T-helper 2 cell treated with Interferon-gamma antibody and Interleukin-4, amounts not matched to agents 5 μg/mL and 100 μg/mL, for 36 hours (primary cell): ENCODE data around the gene RARA.

Experiments
- DNase-seq: peaks from one replicate; pipeline ENCODE4 v3.0.0; 2021; ENCODE audit warnings: low spot score
- H3K27ac Mint-ChIP-seq: one replicate; pipeline ENCODE4 v1.8.0; 2021; ENCODE audit warnings: mild to moderate bottlenecking, mixed read lengths
- H3K27me3 Mint-ChIP-seq: one replicate; pipeline ENCODE4 v1.8.0; 2021; ENCODE audit warnings: low read depth, mixed read lengths
- H3K36me3 Mint-ChIP-seq: one replicate; pipeline ENCODE4 v1.8.0; 2021; ENCODE audit warnings: low read depth, mixed read lengths
- H3K4me1 Mint-ChIP-seq: one replicate; pipeline ENCODE4 v1.8.0; 2021; ENCODE audit warnings: low read depth, mixed read lengths
- H3K4me3 Mint-ChIP-seq: one replicate; pipeline ENCODE4 v1.8.0; 2022; ENCODE audit warnings: mild to moderate bottlenecking, moderate library complexity, mixed read lengths
- H3K9me3 Mint-ChIP-seq: one replicate; pipeline ENCODE4 v1.8.0; 2021; ENCODE audit warnings: mixed read lengths

Gene RARA

GRCh38 chr17:40345994-40346764 lies 37.2 kb downstream of the RARA start:
- H3K4me3 Mint-ChIP-seq = no peak overlapping the region
- peaks cover 28% of the 10 kb centered on the region for H3K36me3 Mint-ChIP-seq
- DNase-seq = no peak
- H3K27ac Mint-ChIP-seq = peak overlapping the region; percentile 64
- no peaks in the 10 kb centered on the region for H3K27me3 Mint-ChIP-seq
- H3K9me3 Mint-ChIP-seq = no peaks in the 10 kb centered on the region
- H3K4me1 Mint-ChIP-seq = peaks cover 23% of the 10 kb centered on the region

DNA sequence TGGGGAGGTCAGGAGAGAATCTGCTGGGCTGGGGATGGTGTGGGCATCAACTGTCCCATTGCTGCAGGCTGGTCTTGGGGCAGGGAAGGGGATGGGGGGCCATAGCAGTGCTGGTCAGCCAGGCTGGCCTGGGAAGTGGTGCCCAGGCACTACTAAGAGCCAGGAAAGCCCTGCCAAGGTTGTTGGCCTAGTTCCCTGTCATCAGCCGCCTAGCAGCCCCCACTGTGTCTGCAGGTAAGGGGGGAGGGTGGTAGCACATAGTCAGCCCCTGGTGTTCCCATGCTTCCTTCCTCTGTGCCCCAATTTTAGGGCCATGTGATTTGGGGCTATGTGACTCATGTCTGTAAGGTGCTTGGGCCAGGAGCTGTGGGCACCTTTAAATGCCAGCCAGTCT lies 37.8 kb downstream of the RARA start:
- H3K27ac Mint-ChIP-seq = peak overlapping the region; percentile 58
- no peak overlapping the region for H3K4me3 Mint-ChIP-seq
- H3K36me3 Mint-ChIP-seq = peaks cover 29% of the 10 kb centered on the region
- no peak for DNase-seq
- no peaks in the 10 kb centered on the region for H3K9me3 Mint-ChIP-seq
- H3K4me1 Mint-ChIP-seq = peaks cover 23% of the 10 kb centered on the region
- no peaks in the 10 kb centered on the region for H3K27me3 Mint-ChIP-seq

DNA sequence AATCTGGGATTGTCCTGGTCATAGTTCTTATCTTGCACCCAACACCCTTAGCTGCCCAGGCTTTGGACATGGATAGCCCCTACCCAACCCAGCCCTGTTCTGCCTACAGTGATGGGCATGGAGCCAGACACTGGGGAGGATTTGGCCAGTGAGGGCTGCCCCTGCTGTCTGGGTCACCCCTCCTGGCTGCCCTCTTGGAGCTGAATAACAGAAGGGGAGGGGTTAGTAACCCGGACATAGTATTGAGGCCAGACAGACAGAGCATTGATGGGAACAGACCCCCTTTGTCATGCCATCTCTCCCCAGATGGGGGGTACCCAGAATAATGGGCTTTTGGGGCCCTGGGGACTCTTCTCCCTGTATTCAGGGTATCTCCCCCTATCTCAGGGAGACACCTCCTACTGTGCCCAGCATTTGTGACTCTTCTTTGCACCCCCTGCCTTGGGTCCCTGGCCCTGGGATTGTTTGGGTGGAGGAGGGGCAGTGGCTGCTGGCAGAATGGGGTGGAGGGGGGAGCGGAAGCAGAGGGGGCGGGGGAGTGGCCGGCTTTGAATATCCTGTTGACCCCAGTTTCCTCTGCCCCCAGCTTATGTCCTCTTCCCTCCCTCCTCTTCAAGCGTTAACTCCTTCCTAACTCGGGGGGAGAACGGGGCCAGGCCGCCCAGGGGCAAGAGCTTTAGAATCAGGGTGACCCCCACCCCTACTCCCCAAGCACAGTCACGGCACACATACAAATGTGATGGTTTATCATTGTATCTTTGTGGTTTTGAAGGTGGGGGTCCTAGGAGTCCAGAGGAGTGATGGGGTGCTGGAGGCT lies 38.5 kb downstream of the RARA start:
- Mint-ChIP-seq H3K9me3 (no peaks in the 10 kb centered on the region), H3K4me3 (no peak overlapping the region)

GRCh38 chr17:40348136-40348504 lies 39.1 kb downstream of the RARA start:
- Mint-ChIP-seq H3K27ac (no peak overlapping the region), H3K4me1 (peaks cover 21% of the 10 kb centered on the region), H3K36me3 (peaks cover 35% of the 10 kb centered on the region), H3K9me3 (no peaks in the 10 kb centered on the region), H3K27me3 (no peaks in the 10 kb centered on the region), H3K4me3 (no peak overlapping the region)
- no peak for DNase-seq

More for the DNA sequence above, 38.5 kb downstream of the RARA start:
- Mint-ChIP-seq H3K36me3 (peaks cover 34% of the 10 kb centered on the region), H3K27ac (peak overlapping the region; percentile 58), H3K4me1 (peaks cover 24% of the 10 kb centered on the region), H3K27me3 (no peaks in the 10 kb centered on the region)
- DNase-seq = no peak

DNA sequence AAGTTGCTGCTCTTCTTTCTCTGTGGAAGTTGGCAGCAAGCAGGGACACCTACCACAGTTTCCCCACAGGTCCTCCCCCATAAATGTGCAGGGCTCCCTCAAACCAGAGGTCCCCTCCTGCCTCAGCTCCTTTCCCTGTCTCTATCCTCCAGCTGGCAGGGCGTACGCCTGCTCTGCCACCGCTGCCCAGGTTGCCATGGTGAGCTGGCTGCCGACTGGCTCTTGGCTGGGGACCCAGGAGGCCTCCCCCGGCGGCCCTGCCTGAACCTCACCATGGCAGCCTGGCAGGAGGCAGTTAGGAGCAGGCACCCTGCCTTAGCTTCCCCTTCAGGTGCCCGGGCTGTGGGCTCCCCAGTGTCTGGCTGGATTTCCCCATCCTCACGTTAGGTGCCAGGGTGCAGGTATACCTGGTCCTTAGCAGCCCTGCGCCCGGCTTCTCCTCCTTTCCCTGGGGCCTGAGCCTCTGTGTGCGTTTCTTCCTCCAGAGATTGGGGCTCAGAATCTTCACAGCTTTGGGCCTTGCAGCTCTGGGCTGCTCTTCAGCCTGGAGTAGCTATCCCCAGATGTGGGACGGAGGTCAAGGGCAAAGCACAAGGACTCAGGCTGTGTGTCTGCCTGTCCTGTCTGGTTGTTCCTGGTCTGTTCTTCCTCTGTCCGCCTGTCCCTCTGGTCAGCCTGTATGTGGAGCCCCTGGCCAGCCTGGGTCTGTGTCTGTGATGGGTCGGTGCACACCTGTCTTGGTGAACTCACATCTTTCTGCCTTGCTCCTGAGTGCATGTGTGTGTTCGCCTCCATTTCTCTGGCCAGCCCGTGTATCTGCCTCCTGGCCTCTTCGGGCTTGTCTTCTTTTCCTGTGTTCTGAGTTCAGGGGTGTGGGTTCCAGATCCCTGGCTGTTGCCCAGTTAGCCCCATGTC lies 39.8 kb downstream of the RARA start:
- no peaks in the 10 kb centered on the region for H3K9me3 Mint-ChIP-seq
- no peaks in the 10 kb centered on the region for H3K27me3 Mint-ChIP-seq
- peak overlapping the region; percentile 33 for H3K27ac Mint-ChIP-seq
- H3K4me1 Mint-ChIP-seq = peaks cover 20% of the 10 kb centered on the region
- no peak for DNase-seq
- no peak overlapping the region for H3K4me3 Mint-ChIP-seq
- H3K36me3 Mint-ChIP-seq = peaks cover 34% of the 10 kb centered on the region

GRCh38 chr17:40349477-40349894 lies 40.5 kb downstream of the RARA start:
- no peak for DNase-seq
- H3K27me3 Mint-ChIP-seq = no peaks in the 10 kb centered on the region
- H3K9me3 Mint-ChIP-seq = no peaks in the 10 kb centered on the region
- H3K4me3 Mint-ChIP-seq = no peak overlapping the region
- peak overlapping the region; percentile 33 for H3K27ac Mint-ChIP-seq
- H3K4me1 Mint-ChIP-seq = peaks cover 16% of the 10 kb centered on the region
- H3K36me3 Mint-ChIP-seq = peaks cover 32% of the 10 kb centered on the region

GRCh38 chr17:40349895-40350688 lies 41.1 kb downstream of the RARA start:
- H3K4me1 Mint-ChIP-seq = peaks cover 13% of the 10 kb centered on the region
- no peaks in the 10 kb centered on the region for H3K9me3 Mint-ChIP-seq
- no peak for DNase-seq
- H3K4me3 Mint-ChIP-seq = no peak overlapping the region
- no peak overlapping the region for H3K27ac Mint-ChIP-seq
- H3K27me3 Mint-ChIP-seq = no peaks in the 10 kb centered on the region
- H3K36me3 Mint-ChIP-seq = peaks cover 34% of the 10 kb centered on the region

- Mint-ChIP-seq H3K4me1 (peaks cover 13% of the 10 kb centered on the region), H3K27ac (no peak overlapping the region), H3K27me3 (no peaks in the 10 kb centered on the region), H3K4me3 (no peak overlapping the region), H3K36me3 (peaks cover 38% of the 10 kb centered on the region), H3K9me3 (no peaks in the 10 kb centered on the region)
- DNase-seq = no peak
Measured at GRCh38 chr17:40350689-40351358, 41.8 kb downstream of the RARA start.

- Mint-ChIP-seq H3K4me3 (no peak overlapping the region), H3K4me1 (peaks cover 9% of the 10 kb centered on the region), H3K9me3 (no peaks in the 10 kb centered on the region), H3K27ac (peak overlapping the region; percentile 39), H3K27me3 (no peaks in the 10 kb centered on the region), H3K36me3 (peaks cover 38% of the 10 kb centered on the region)
- no peak for DNase-seq
Measured at GRCh38 chr17:40351359-40352236, 42.6 kb downstream of the RARA start.

DNA sequence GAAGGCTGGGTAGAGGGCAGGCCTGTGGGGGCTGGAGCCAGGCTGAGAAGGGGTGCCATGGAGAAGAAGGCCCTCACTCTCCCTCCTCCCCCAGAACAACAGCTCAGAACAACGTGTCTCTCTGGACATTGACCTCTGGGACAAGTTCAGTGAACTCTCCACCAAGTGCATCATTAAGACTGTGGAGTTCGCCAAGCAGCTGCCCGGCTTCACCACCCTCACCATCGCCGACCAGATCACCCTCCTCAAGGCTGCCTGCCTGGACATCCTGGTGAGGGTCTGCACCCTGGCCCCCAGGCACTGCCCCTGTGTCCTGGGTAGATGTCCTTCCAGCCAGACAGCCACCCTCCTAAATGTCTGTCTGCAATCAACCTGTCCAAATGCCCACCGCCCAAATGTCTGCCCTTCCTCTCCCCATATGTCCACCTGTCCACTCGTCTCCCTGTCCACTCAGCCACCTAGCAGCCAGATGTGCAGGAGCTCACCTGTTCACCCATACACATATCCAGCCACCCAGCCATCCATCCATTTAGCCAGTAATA lies 43.3 kb downstream of the RARA start:
- H3K36me3 Mint-ChIP-seq = peaks cover 40% of the 10 kb centered on the region
- no peak for DNase-seq
- H3K4me1 Mint-ChIP-seq = peaks cover 7% of the 10 kb centered on the region
- no peak overlapping the region for H3K4me3 Mint-ChIP-seq
- no peak overlapping the region for H3K27ac Mint-ChIP-seq
- no peaks in the 10 kb centered on the region for H3K27me3 Mint-ChIP-seq
- H3K9me3 Mint-ChIP-seq = no peaks in the 10 kb centered on the region

DNA sequence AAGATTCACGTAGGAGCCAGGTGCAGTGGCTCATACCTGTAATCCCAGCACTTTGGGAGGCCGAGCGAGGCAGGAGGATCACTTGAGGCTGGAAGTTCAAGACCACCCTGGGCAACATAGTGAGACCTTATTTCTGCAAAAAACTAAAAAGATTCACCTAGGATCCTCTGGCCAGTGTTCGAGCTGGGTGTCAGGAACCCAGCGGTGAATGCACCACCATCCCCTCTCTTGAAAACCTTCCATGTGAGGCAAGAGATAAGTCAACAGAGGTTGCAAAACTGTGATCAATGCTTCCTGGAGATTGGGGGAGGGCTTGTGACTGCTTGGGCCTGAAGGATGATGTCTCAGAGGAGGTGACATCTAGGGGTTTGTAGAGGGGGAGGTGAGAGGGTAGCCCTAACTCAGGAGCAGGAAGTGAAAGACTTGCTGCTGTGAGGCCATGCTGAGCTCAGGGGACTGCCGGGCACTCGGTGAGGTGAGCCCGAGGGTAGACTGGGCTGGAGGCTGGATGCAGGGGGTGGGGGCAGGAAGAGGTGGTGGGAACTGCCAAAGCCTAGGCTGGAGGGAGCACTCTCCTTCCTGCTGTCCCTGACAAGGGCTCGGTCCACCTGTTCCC lies 43.9 kb downstream of the RARA start:
- no peak overlapping the region for H3K27ac Mint-ChIP-seq
- peaks cover 7% of the 10 kb centered on the region for H3K4me1 Mint-ChIP-seq
- no peaks in the 10 kb centered on the region for H3K27me3 Mint-ChIP-seq
- peaks cover 40% of the 10 kb centered on the region for H3K36me3 Mint-ChIP-seq
- no peak overlapping the region for H3K4me3 Mint-ChIP-seq
- no peaks in the 10 kb centered on the region for H3K9me3 Mint-ChIP-seq
- DNase-seq = no peak
